NCI-H82 treated with DMSO at 0.1 percent for 48 hours (cell line): ENCODE measurements around the gene SSR3.
"Not testable (repeated sequence)": the region's sequence is repeated elsewhere in the genome, so short reads cannot be mapped to it uniquely, and the experiment has no call there.

Experiments
- DNase-seq: peaks from one replicate; lab custom pipeline; 2025; ENCODE audit not compliant: unreplicated experiment; lab: John Stamatoyannopoulos, UW

SSR3 gene

DNA sequence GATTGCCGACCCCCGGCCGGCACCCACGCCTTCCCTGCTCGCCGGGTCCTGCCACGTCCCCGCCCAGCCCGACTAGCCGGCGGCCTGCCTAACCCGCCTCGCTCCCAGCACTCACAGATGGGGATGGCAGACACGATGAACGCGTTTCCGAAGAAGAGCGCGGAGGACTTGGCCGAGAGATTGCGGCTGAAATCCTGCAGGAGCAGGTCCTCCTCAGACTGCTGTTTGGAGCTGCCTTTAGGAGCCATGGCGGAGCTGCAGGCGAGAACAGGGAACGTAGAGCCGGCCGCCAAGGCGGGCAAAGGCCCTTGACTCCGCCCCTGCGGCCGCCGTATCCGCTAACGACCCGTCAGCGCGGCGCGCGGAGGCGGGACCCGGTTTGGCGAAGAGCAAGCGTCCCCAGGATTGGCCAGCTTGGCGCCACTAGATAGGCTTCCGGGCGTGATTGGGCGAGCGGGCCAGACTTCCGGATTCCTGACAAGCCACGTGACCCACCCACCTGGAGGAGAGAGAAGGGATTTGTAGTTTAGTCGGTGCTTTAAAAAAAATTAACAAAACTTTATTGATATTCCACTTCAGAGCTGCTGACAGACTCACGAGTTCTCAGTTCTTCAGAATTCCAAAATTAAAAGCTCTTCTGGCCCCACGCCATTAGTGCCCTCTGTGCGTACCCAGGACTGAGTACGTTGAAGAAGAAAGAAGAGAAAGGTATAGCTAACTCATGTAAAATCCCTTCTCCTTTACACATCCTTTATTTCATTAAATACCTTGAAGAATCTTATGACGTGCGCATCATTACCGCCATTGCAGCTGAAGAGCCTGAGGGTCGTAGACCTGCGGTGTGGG lies at the start of gene SSR3:
SSR3 (minus strand) TSS at position 276 of the 846 bp plus-strand sequence; CDS start at position 248, 28 bp downstream.
- DNase-seq: peak; percentile 96

DNA sequence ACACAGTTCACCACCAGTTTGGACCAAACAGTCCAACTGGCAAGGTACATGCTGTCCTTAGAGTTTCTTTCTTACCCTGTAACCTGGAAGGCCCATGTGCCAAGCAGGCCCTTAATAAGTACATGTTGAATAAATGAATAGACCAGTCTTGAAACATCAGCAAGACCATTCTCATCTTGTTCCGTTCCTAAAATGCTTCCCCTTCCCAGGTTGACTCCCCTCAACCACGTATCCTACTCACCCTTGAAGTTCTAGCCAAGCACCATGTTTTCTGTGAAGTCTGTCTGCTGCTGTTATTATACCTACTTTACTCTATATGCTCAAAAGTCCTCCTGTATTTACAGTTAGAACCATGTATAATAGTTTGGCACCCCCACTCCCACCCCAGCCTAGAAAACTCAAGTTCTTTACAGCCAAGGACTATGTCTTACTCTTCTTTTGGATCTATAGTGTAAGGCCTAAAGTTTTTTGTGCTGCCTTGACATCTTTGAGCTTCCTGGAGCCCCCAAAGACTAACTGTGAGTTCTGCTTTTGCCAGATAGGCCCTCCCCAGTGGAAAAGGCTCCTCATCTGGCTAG lies 49.2 kb upstream of the SSR3 start:
- no peak for DNase-seq

DNA sequence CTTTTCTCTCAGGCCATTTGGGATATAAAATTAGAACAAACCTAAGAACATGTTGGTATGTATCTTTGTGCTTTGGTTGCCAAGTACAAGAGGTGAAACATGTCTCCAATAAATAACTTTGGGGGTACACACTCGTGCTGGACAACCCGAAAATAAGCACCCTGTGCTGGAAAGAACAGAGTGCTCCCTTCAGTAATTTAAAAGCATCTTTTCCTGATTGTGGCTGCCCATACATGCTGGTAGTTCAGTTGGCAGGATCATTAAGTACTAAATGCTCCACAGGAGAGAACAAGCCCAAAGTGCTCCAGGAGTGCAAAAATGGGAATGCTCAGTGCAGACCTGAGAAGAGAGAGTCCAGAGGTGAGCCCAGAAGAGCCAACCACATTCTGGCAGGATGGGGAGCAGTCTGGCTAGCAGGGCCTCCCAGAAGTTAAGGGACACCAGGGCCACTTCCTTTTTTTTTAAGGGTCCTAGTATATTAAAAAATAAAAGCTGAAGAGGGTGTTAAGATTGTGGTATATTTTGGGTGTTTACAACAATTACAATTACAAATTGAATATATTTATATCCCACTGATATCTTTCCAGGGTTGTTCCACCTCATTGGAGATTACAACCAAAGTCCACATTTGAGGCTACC lies 48.6 kb upstream of the SSR3 start:
- DNase-seq: no peak

DNA sequence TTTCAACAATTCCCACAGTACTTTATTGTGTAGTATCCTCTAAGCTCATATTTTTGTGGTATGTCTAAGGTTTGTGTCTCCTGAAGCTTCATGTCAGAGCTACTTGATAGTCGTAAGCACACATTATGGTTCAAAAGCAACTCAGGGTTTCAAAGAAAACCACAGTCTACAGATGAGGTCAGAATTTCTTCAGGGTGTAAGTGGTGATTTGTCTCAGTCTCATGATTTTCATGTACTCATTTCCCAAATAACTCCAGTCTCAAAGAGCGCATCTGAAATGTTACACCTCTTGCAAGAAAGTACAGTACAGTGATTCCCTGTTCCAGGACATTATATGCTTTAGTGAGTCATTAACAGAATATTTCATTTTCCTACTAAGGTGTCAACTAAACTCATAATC lies 47.5 kb upstream of the SSR3 start:
- no peak for DNase-seq

DNA sequence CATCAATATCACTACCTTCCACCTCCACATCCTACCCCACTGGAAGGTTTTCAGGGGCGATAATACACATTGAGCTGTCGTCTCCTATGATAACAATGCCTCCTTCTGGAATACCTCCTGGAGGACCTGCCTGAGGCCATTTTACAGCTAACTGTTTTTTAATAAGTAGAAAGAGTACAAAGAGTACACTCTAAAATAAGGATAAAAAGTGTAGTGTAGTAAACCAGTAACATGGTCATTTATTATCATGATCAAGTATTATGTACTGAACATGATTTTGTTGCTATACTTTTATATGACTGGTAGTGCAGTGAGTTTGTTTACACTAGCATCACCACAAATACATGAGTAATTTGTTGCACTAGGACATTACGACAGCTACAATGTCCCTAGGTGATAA lies 46.6 kb upstream of the SSR3 start:
- DNase-seq: no peak

DNA sequence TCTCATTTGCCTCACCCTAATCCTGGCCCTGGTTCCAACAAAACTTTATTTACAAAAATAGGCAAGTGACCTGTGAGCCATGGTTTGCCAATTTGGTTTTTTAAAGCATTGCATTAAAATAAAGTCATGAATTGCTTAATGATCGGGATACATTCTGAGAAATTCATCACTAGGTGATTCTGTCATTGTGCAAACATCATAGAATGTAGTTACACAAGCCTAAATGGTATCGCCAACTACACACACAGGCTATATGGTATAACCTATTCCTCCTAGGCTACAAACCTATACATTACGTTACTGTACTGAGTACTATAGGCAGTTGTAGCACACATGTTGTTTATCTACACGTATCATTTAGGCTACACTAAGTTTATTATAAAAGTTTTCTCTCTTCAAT lies 45.9 kb upstream of the SSR3 start:
- DNase-seq: no peak

DNA sequence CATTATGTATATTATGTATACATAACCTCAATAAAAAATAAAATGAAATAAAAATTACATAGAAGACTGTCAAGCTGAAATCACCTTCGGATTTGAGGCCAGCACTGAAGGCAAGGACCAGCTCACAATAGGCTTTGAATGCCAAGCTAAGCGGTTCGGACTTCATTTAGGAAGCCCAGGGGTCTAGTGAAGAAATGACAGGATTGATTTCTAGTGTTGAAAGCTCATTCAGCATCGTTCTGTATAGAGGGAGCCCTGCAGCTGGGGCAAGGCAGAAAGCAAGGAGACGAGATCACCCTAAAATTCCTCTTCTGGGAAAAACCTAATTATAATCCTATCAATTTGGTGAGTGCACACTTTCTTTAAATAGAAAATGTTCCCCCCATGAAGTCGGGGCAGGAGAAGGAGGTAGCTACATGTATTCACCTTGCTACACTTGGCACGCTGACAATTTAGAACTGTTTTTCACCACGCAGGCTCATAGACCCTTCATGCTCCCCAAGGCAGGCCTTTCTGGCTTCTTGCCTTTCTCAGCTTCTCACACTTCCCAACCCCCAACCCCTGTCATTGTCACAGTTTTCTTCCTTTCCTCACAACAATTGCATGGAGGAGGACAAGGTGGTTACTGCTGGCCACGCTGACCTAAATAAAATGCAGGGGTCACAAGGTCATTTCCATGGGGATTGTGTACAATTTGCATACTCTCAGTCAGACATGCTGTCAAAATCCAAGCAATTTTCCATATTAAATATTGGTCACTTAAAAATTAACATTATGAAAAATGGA lies 44.4 kb upstream of the SSR3 start:
- DNase-seq: no peak

DNA sequence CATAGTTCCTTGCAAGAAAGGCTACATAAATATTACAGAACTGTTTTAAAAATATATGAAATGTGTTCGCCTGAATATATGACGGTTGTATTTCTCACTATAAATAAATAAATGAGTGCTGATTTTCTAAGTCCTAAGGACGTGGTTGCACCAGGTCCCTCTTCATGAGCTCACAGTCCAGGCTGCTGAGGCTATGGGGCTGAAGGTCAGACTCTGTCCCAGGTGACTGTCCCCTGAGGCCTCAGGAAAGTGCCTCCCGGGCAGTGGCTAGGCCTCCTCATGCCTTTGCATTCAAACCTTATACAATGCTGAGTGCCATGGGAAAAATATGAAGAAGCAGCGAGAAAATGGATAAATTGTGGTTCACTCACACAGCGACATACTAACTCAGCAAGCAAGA lies 43.5 kb upstream of the SSR3 start:
- no peak for DNase-seq

DNA sequence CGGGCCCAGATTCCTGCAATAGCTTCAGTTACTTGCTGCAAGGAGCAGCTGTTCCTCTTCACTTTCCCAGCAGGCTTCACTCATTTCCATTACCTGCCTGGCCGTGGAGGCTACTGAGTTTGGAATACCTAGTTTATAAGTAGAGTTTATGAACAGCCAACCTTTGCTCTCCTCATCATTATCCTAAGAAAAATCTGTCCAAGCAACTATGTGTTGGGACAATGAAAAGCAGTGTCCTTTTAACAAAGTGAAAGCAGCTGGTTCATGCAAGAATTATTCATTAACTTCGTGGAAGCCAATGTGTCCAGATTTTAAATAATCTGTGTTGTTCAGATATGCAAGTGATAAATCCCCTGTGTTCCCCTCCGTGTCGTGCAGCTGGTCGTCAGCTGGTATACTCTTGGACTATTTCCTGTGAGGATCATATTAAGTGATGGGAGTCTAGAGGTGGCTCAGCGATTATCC lies 39.3 kb upstream of the SSR3 start:
- no peak for DNase-seq

DNA sequence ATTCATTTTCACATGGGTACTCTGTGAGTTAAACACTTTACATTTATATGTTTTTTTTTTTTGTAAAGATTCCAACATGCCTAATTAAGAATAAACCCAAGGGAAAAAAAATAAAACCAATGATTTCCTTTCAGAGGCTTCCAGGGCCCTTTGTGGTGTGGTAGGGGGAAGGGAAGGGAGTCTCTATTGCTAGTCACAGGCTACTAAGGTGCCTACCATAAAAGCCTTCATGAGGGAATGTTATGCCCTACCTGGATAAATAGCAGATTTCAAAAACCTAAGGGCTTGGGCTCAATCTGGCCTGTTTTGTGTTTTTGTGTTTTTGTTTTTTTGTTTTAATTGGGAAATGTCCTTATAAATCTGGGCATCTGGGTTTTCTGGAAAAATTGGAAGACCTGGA lies 38.9 kb upstream of the SSR3 start:
- DNase-seq: no peak

DNA sequence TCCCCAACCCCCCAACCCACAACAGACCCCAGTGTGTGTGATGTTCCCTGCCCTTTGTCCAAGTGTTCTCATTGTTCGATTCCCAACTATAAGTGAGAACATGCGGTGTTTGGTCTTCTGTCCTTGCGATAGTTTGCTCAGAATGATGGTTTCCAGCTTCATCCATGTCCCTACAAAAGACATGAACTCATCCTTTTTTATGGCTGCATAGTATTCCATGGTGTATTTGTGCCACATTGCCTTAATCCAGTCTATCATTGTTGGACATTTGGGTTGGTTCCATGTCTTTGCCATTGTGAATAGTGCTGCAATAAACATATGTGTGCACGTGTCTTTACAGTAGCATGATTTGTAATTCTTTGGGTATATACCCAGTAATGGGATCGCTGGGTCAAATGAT lies 34.9 kb upstream of the SSR3 start:
- DNase-seq: not testable (repeated sequence)

DNA sequence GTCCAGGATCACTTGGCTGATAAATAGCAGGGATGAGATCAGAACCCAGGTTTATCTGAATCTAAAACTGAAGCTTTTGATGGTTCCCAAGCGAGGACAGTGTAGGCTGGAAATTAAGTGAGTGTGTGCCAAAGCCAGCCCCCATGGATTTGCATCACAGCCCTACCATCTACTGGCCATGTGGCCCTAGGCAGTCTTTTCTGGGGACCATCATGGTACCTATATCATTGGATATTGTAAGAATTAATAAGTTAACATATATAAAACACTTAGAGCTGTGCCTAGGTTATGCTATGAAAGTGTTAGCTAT lies 32.8 kb upstream of the SSR3 start:
- no peak for DNase-seq

DNA sequence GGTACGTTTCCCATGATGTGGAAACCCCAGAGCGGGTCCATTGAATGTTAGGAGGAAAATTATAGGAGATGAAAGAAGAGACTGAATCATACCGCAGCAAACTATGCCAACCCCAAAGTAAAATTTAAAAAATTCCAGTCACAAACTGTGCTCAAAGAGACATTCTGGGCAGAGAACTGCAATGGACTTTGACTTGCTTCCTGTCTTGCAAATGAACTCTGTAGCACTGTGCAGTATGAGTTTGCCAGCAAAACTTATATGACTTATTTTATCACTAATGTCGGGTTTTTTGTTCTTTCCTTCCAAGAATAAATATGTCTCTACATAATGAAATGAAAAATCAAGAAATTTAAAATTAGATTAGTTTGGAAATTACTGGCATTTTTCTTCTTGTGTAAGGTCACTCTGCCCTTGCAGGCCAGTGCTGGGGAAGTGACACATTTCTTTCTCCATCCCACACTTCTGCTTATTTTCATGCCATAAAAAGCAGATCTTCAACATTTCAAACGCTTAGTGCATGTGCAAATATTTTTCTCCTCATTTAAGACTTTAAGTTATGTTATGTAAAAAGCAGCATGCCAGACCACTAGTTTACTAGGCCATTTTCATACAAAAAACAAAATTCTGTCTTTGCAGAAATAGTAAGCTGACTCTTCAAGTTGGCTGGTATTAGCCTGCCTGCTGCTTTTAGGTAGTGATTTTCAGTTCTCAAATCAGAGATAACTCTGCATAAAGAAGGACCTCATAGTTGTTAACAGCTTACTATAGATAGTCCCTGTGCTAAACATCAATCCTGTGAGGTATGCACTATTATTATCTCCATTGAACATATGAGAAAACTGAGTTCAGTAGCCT lies 32.2 kb upstream of the SSR3 start:
- DNase-seq: no peak

DNA sequence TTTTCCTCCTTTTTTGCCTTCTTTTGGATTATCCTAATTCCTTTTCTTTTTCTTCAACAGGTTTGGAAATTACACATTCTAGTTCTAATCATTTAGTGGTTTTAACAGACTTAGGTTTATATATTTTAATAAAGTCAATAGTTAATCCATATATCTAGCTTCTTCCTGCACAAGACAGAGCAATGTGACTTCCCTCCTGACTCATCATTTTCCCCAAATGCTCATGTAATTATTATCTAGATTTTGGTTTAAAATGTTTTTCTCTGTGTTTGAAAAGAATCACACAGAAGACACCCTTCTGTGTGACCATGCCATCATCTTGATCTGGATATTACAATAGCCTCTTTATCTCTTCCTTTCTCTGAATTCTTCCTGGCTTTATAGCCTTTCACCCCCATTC lies 28.6 kb upstream of the SSR3 start:
- DNase-seq: no peak

DNA sequence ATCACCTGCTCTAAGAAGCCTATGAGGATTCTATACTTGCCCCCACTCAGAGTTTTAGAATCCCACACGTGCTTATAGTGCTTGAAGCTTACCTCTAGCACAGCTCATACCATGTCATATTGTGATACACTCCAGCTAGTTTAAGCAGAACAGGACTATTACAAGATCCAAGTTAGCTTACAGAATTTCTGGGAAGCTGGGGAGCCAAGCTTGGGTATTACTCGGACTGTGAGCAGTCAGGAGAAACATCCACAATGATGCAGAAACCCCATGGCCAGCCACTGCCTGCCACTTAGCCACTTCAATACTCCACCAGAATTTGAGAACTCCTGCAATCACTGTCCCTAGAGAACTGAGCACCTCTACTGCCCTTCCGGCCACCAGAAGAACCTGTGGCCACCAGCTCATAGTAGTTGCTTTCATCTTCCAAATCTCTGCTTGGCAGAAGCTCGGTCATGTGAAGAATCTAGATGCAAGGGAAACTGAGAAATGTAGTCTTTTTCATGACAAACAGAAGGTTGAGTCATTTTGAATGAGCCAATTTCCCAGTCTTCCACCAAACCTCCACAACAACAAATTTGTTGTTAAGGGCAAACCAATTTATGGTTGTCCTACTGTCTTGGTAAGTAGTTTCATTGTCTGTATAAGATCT lies 27.7 kb upstream of the SSR3 start:
- DNase-seq: no peak

DNA sequence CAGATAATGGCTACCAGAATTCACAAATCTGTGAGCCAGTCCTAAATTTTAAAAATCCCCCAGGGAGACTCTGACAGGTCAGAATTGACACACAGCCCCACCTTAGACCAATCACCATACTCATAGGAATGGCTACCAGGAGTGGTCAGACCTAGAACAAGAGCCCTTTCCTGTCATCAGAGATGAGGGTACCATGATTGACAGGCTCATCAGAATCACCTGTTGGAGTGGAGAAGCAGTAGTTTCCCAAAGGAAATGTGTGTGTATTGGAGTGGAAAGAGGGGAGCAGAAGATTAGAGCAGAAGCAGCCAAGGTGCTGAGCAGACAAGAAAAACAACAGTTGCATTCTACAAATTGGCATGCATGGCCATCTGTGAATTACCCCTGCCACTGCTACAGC lies 27.0 kb upstream of the SSR3 start:
- no peak for DNase-seq

DNA sequence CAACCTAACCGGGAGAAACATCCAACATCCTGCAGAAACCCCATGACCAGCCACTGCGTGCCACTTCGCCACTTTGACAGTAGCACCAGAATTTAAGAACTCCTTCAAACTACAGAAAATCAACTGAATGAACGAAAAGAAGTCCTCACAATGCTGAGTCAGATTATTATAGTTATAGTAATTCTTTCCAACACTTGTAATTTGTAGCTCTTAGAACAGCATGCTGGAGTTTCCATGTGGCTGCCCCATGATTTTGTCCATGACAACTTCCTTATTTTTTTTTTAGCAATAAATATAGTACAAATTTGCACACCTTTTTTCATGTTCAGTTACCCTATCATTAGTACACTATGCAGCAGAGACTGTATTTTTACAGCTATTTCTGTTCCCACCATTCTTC lies 26.1 kb upstream of the SSR3 start:
- no peak for DNase-seq

DNA sequence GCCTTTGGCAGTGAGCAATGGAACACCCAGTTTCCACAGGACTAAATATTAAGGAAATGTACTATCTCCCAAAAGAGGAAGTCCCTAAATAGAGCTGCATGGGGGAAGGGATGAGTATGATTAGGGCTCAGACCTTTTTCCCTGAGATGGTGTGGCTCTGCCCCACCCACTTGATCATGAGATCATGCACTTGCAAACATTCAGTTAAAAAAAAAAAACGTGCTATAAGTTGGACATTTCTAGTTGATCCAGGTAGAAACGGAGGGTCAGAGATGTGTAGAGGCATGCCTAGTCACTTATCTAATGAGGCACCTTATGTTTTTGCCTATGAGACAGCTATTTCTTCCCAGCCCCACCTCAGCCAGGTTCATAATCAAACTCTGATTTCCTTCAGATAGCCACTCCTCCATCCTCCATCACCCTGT lies 24.5 kb upstream of the SSR3 start:
- no peak for DNase-seq

DNA sequence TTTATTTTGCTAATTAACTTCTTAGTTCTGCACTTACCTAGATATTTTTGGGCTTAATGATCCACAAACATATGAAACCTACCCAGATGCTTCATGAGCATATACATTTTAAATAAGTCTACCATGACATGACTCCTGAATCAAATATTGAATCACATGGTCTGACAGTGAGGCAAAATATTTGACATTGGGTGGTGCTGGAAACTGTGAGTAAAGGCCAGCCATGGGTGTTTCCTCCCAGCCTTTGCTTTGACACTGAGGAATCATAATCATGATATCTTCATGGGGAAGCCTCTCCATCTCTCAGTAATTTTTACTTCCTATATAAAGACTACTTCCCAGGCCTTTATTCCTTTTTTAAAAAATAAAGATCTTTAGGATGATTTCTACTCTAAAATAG lies 22.8 kb upstream of the SSR3 start:
- no peak for DNase-seq

DNA sequence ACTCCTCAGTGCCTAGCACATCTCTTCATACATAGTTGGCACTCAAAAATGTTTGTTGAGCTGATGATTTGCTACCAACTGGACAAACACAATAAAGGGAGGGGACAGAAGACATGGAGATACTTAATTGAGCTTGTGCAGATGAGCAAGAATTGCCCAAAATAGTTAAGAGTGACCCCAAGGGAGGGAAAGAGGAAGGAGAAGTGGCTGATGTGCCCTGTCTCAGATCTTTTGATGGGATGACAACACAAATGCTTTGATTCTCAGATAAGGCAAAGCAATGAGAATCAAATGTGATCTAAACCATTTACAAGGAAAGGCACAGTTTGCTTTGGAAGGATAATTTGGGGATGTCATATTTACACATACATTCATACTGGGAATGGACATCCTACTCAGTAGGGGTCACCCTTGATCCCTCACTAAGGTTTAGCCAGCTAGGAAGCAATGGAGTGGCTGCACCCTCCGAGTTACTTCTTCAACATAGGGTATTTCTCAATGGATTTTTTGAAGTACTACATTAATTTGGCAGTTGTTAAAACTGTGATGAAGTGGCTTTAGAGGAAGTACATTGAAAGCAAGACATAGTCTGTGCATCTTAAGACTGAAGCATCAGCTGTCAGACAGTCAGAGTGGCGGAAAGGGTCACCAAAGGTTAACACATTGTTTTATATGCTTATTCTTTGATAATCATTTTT lies 21.9 kb upstream of the SSR3 start:
- DNase-seq: no peak
